GM23248 (cell line): ENCODE measurements around the gene LMF2. TPM values are rescaled to one million over a fixed set of nuclear protein-coding genes. Genes with fewer than 3 reads are reported as not detected.

Experiments used
- DNase-seq: peaks from one replicate; pipeline ENCODE4 v3.0.0-alpha.2; 2015
- H2AFZ ChIP-seq: fragments of 200-600 bp; sonication (generic); 2 replicates; pipeline ENCODE4 v1.6.1; 2016; ENCODE audit warnings: antibody characterized with exemption
- H3F3A ChIP-seq: fragments of 200-600 bp; sonication (generic); 2 replicates; pipeline ENCODE4 v1.6.1; 2016; ENCODE audit warnings: mild to moderate bottlenecking, antibody characterized with exemption, mixed run types; ENCODE audit not compliant: insufficient read depth
- H3K27ac ChIP-seq: fragments of 200-600 bp; sonication (generic); 2 replicates; pipeline ENCODE4 v1.5.1; 2016; ENCODE audit warnings: mild to moderate bottlenecking
- H3K27me3 ChIP-seq: fragments of 200-600 bp; sonication (generic); replicated peaks from 2 replicates; pipeline ENCODE4 v1.6.1; 2016; ENCODE audit warnings: mild to moderate bottlenecking; ENCODE audit not compliant: insufficient read depth
- H3K36me3 ChIP-seq: fragments of 200-600 bp; sonication (generic); 2 replicates; pipeline ENCODE4 v1.6.1; 2016; ENCODE audit warnings: low read depth, mild to moderate bottlenecking
- H3K4me1 ChIP-seq: fragments of 200-600 bp; sonication (generic); 2 replicates; pipeline ENCODE4 v1.6.1; 2016; ENCODE audit warnings: mild to moderate bottlenecking; ENCODE audit not compliant: insufficient read depth
- H3K4me2 ChIP-seq: fragments of 200-600 bp; sonication (generic); one replicate; pipeline ENCODE4 v1.6.1; 2016; ENCODE audit warnings: mild to moderate bottlenecking; ENCODE audit not compliant: unreplicated experiment
- H3K4me3 ChIP-seq: fragments of 200-600 bp; sonication (generic); 2 replicates; pipeline ENCODE4 v1.5.1; 2016; ENCODE audit warnings: mild to moderate bottlenecking
- H3K79me2 ChIP-seq: fragments of 200-600 bp; sonication (generic); 2 replicates; pipeline ENCODE4 v1.6.1; 2016; ENCODE audit warnings: mild to moderate bottlenecking; ENCODE audit not compliant: insufficient read depth
- H3K9ac ChIP-seq: fragments of 200-600 bp; sonication (generic); 2 replicates; pipeline ENCODE4 v1.6.1; 2016; ENCODE audit warnings: mild to moderate bottlenecking
- H3K9me2 ChIP-seq: fragments of 200-600 bp; sonication (generic); 2 replicates; pipeline ENCODE4 v1.6.1; 2016; ENCODE audit warnings: mixed run types, mild to moderate bottlenecking, moderate library complexity; ENCODE audit not compliant: insufficient read depth
- H3K9me3 ChIP-seq: fragments of 200-600 bp; sonication (generic); one replicate; pipeline ENCODE4 v1.6.1; 2017; ENCODE audit warnings: low read depth
- H4K20me1 ChIP-seq: fragments of 200-600 bp; sonication (generic); 2 replicates; pipeline ENCODE4 v1.6.0; 2016; ENCODE audit not compliant: insufficient read depth
- EZH2 ChIP-seq: fragments of 200-600 bp; sonication (generic); IDR thresholded peaks from 2 replicates; pipeline ENCODE4 v1.6.1; 2018; ENCODE audit warnings: antibody characterized with exemption, mild to moderate bottlenecking; ENCODE audit not compliant: insufficient read depth, poor library complexity, severe bottlenecking
- EZH2phosphoT487 ChIP-seq: fragments of 200-600 bp; sonication (generic); IDR thresholded peaks from 2 replicates; pipeline ENCODE4 v1.6.1; 2018; ENCODE audit warnings: antibody characterized with exemption, moderate library complexity, mild to moderate bottlenecking, low read depth; ENCODE audit not compliant: insufficient read depth
- WGBS, 2 experiments: methylation state at CpG; one replicate each; pipeline ENCODE4 v1.1.6; 2015 to 2017; ENCODE audit warnings: low lambda C conversion rate in 2 of 2, low coverage in 1 of 2; ENCODE audit errors: missing lambda C conversion rate in 2 of 2; 5-methylcytosine and 5-hydroxymethylcytosine counted together
- in situ Hi-C: fragments of 300-500 bp; cut with MboI; formaldehyde crosslinking; loops from 2 replicates; pipeline ENCODE4 v1.15.0; 2020
- polyA plus RNA-seq: library from polyadenylated mRNA; unstranded; fragments of >200 nt; fragmentation: Nextera tagmentation; extraction: Ambion mirVana; gene quantifications from 2 replicates; pipeline ENCODE4 v1.2.1, GENCODE V29; 2016
- total RNA-seq: library from RNA; depleted of rRNA; stranded (reverse); fragments of >200 nt; shearing (Covaris generic); gene quantifications from 2 replicates; pipeline ENCODE4 v1.2.3, GENCODE V29; 2014

The LMF2 gene
- total and polyA plus RNA-seq, 2 experiments from 2014 or later, result 95.0 to 101 TPM

DNA sequence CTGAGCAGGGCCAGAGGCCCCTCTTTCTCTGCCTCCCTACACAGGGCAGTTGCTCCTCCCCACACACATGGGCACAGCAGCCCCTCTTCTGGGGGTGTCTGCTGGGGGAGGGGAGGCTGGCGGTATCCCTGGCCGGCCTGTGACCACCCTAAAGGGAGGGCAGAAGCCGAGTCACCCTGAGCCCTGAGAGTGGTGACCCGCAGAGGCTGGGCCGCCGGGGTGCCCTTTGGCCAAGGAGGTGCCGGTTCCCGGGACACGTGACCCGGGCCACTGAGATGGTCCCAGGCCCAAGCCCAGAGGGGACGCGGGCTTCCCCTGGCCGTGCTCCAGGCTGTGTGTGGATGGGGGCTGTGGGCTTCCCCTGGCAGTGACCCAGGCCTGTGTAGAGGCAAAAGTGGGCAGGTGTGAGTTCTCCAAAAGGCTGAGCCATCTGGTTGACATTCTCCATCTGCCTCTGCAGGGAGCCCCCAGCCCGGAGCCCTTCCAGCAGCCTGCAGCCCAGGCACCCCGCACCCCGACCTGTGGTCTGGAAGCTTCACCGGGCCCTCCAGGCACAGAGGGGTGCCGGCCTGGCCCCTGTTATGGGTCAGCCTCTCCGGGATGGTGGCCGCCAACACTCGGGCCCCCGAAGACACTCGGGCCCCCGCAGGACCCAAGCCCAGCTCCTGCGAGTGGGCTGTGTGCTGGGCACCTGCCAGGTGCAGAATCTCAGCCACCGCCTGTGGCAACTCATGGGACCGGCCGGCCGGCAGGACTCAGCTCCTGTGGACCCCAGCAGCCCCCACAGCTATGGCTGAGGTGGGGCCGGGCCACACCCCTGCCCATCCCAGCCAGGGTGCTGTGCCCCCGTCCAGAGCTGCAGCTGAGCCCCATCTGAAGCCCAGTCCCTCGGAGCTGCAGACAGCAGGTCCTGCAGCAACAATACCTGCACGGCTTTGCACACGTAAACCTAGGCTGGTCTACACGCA, 25.1 kb downstream of the LMF2 start:
- H3K4me2 ChIP-seq, result peak overlapping the region; percentile 80
- H4K20me1 ChIP-seq, result no peaks in the 10 kb centered on the region
- no peaks in the 10 kb centered on the region for H3K9me2 ChIP-seq
- TF ChIP-seq EZH2phosphoT487 (no peak), EZH2 (no peak)
- 0 out of 2 replicates have a peak, but pooled peaks cover 3% of the 10 kb centered on the region for H3K4me1 ChIP-seq
- H3K9me3 ChIP-seq, result no peaks in the 10 kb centered on the region
- peak overlapping the region; percentile 84 for H3K4me3 ChIP-seq
- no peaks in the 10 kb centered on the region for H3K27me3 ChIP-seq
- H3F3A ChIP-seq, result no peaks in the 10 kb centered on the region
- H3K27ac ChIP-seq, result no peak overlapping the region
- peak overlapping the region; percentile 83 for H3K9ac ChIP-seq
- in situ Hi-C loops, result no loop called here
- no peaks in the 10 kb centered on the region for H3K36me3 ChIP-seq
- DNase-seq, result no peak
- peaks cover 4% of the 10 kb centered on the region; the same call in 1 of the 2 replicates for H3K79me2 ChIP-seq
- H2AFZ ChIP-seq, result peak overlapping the region; percentile 72
- WGBS, 2 experiments, result 55 to 59% methylated on average over 33 to 34 of the region's 35 CpGs

DNA sequence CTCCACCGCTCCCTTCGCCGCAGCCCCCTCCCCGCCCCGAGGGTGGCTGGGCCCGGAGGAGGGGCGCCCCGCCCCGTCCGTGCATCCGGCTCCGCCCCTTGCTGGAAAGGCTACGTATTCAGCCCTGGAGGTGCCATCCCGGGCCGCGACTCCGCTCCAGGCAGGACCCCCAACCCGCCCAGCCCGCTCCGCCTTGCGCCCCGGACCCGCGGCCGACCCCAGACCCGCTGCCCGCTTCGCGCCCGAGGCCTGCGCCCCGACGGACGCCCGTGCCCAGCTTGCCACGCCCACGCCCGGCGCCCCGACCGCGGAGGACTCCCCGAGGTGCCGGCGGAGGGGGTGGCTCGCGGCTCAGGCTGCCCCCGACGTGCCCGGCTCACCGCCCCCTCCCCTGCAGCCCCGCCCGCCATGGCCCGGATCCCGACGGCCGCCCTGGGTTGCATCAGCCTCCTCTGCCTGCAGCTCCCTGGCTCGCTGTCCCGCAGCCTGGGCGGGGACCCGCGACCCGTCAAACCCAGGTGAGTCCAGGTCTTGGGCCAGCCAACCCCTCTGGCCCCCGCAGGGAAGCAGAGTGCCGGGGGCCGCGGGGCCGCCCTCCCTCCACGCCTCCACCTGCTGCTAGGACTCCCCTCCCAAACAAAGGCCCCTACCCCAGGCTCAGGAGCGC, 25.9 kb downstream of the LMF2 start, which contains the start of gene ADM2:
ADM2 (plus strand) TSS at position 104 of the 667 bp plus-strand sequence; CDS start at position 409, 305 bp downstream.
- Histone ChIP-seq H4K20me1 (no peaks in the 10 kb centered on the region), H3K36me3 (no peaks in the 10 kb centered on the region), H3K4me2 (peak within 1 kb of the TSS; percentile 80), H3K4me1 (0 out of 2 replicates have a peak, but pooled peaks cover 3% of the 10 kb centered on the region), H3K27ac (no peak within 1 kb of the TSS), H2AFZ (peak within 1 kb of the TSS; percentile 72), H3K9me2 (no peaks in the 10 kb centered on the region), H3K4me3 (peak within 1 kb of the TSS; percentile 84), H3F3A (no peaks in the 10 kb centered on the region), H3K79me2 (peaks cover 4% of the 10 kb centered on the region; the same call in 1 of the 2 replicates), H3K9ac (peak within 1 kb of the TSS; percentile 83), H3K9me3 (no peaks in the 10 kb centered on the region), H3K27me3 (no peaks in the 10 kb centered on the region)
- 4% methylated on average over 24 to 67 of the region's 70 CpGs for WGBS, 2 experiments
- no peak for TF ChIP-seq EZH2phosphoT487
- TF ChIP-seq EZH2, result no peak
- in situ Hi-C loops, result no loop called here
- peak; percentile 59 for DNase-seq

DNA sequence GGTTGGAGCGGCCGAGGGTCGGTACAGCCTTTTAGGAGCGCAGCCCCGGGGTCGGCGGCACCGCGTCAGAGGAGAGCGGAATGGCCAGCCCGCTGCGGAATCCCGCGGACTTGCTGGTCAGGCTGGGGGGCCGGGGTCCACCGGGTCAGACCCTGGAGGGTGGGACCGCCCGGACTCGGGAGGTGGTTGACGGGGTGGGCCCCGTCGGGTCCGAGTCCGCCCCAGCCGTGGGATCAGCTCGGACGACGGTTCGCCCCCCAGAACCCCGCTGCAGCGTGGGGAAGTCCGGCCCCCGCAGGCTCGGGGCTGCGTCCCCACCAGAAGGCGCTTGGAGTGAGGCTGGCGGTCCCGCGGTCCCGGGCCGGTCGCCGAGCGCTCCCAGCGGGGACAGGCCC, 26.5 kb downstream of the LMF2 start:
- no peak for DNase-seq
- Histone ChIP-seq H3K4me2 (no peak overlapping the region), H3K9me3 (no peaks in the 10 kb centered on the region), H3K9me2 (no peaks in the 10 kb centered on the region), H3K4me3 (peak overlapping the region; percentile 84), H4K20me1 (no peaks in the 10 kb centered on the region), H3K36me3 (no peaks in the 10 kb centered on the region), H3K79me2 (peaks cover 4% of the 10 kb centered on the region; the same call in 1 of the 2 replicates), H3F3A (no peaks in the 10 kb centered on the region), H2AFZ (peak overlapping the region; percentile 72; the same call in 1 of the 2 replicates), H3K9ac (peak overlapping the region; percentile 83; the same call in 1 of the 2 replicates), H3K27me3 (no peaks in the 10 kb centered on the region), H3K4me1 (0 out of 2 replicates have a peak, but pooled peaks cover 3% of the 10 kb centered on the region), H3K27ac (no peak overlapping the region)
- no peak for TF ChIP-seq EZH2
- TF ChIP-seq EZH2phosphoT487, result no peak
- in situ Hi-C loops, result no loop called here
- WGBS, 2 experiments, result 2 to 7% methylated on average over 15 to 38 of the region's 45 CpGs

DNA sequence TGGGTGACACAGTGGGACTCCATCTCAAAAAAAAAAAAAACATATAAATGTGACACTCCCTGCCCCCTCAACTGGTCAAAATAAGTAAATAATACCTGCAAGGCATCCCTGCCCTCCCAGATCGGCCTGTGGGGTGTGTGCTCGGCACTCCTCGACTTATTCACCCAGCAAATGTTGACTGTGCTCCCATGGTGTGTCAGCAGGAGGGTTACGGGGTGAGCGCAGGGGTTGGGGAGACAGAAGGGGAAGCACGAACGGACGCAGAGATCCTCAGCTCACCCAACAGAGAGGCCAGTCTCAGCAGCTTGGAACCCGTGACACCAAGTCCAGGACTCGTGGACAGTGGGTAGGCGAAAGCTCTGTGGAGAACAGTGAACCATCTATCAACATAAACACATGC, 27.8 kb downstream of the LMF2 start:
- no peak overlapping the region for H2AFZ ChIP-seq
- peaks cover 4% of the 10 kb centered on the region; the same call in 1 of the 2 replicates for H3K79me2 ChIP-seq
- H3K4me1 ChIP-seq, result 0 out of 2 replicates have a peak, but pooled peaks cover 3% of the 10 kb centered on the region
- H3K27ac ChIP-seq, result no peak overlapping the region
- no peak overlapping the region for H3K9ac ChIP-seq
- no peak overlapping the region for H3K4me2 ChIP-seq
- H3K9me2 ChIP-seq, result no peaks in the 10 kb centered on the region
- in situ Hi-C loops, result no loop called here
- no peaks in the 10 kb centered on the region for H3F3A ChIP-seq
- no peaks in the 10 kb centered on the region for H3K36me3 ChIP-seq
- no peak overlapping the region for H3K4me3 ChIP-seq
- TF ChIP-seq EZH2, result no peak
- TF ChIP-seq EZH2phosphoT487, result no peak
- no peaks in the 10 kb centered on the region for H3K27me3 ChIP-seq
- H4K20me1 ChIP-seq, result no peaks in the 10 kb centered on the region
- DNase-seq, result no peak
- H3K9me3 ChIP-seq, result no peaks in the 10 kb centered on the region
- whole genome bisulfite sequencing, 2 experiments, result 66 to 70% methylated on average over 11 of the region's 11 CpGs
